ENCODE measurements around the gene ITIH5. TPM values are rescaled to one million over a fixed set of nuclear protein-coding genes. Genes with fewer than 3 reads are reported as not detected.

Gene ITIH5
- total and polyA plus RNA-seq, 2 of the 13 experiments (the other 11 are each of a cell fraction or from before 2014, with no cell fraction given) = 4.7 to 8.9 TPM

DNA sequence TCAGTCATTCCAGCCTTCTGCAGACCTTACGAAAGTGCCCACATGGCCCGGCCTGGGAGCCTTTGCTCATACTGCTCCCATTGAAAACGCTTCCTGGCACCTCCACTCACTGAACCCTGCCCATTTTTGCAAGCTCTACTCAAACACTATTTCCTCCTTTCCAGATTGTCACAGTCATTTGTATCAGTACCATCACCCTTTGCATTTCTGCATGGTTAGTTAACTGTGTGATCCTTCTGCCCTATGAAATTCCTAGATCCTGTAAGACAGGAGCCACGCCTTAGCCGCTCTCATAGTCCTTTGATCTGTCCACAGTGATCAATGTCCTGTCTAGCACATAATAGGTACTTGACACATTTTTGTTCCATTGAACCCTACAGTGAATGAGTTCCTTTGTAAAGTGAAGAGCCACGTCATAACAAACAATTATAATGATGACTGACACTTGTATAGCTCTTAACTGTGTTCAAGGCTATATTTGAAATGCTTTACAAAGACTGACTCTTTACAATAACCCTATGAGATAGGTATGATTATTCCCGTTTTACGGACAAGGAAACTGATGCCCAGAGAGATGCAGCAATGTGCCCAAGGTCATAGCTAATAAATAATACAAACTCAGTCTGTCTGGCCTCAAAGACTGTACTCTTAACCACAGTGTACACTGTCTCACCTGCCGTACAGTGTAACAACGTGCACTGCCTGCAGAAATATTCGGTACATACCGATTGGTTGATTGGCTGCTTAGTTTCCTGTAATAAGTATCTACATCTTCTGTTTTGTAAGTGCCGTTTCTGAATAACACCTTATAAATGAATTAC, 19.8 kb upstream of the ITIH5 start (continued):
- TF ChIP-seq ZNF20 (CRISPR knock-in tag; IDR thresholded peaks at IDR 0.05) (no peak), ZNF589 (CRISPR knock-in tag; conservative IDR thresholded peaks at IDR 0.05) (no peak), ZNF234 (CRISPR knock-in tag; conservative IDR thresholded peaks at IDR 0.05) (no peak), MEF2D (CRISPR knock-in tag; IDR thresholded peaks at IDR 0.05) (peak; percentile 63; the same call in 1 of the 2 replicates), SP1 (IDR thresholded peaks at IDR 0.05) (no peak), SP1 (CRISPR knock-in tag; IDR thresholded peaks at IDR 0.05) (peak; percentile 28; the same call in 1 of the 2 replicates), SALL1 (CRISPR knock-in tag; IDR thresholded peaks at IDR 0.05) (peak; percentile 90), ZNF446 (CRISPR knock-in tag; IDR thresholded peaks at IDR 0.05) (no peak), STAT5B (CRISPR knock-in tag; IDR thresholded peaks at IDR 0.05) (0 out of 2 replicates have a peak, but pooled peaks have one; percentile 35), FOXM1 (CRISPR knock-in tag; IDR thresholded peaks at IDR 0.05) (no peak), HCFC1 (IDR thresholded peaks at IDR 0.05; ENCODE audit: low read depth, low read length) (no peak)
- TF ChIP-seq, protein P1, sequence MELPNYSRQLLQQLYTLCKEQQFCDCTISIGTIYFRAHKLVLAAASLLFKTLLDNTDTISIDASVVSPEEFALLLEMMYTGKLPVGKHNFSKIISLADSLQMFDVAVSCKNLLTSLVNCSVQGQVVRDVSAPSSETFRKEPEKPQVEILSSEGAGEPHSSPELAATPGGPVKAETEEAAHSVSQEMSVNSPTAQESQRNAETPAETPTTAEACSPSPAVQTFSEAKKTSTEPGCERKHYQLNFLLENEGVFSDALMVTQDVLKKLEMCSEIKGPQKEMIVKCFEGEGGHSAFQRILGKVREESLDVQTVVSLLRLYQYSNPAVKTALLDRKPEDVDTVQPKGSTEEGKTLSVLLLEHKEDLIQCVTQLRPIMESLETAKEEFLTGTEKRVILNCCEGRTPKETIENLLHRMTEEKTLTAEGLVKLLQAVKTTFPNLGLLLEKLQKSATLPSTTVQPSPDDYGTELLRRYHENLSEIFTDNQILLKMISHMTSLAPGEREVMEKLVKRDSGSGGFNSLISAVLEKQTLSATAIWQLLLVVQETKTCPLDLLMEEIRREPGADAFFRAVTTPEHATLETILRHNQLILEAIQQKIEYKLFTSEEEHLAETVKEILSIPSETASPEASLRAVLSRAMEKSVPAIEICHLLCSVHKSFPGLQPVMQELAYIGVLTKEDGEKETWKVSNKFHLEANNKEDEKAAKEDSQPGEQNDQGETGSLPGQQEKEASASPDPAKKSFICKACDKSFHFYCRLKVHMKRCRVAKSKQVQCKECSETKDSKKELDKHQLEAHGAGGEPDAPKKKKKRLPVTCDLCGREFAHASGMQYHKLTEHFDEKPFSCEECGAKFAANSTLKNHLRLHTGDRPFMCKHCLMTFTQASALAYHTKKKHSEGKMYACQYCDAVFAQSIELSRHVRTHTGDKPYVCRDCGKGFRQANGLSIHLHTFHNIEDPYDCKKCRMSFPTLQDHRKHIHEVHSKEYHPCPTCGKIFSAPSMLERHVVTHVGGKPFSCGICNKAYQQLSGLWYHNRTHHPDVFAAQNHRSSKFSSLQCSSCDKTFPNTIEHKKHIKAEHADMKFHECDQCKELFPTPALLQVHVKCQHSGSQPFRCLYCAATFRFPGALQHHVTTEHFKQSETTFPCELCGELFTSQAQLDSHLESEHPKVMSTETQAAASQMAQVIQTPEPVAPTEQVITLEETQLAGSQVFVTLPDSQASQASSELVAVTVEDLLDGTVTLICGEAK (IDR thresholded peaks at IDR 0.05) = no peak
- TF ChIP-seq, protein P1 (CRISPR knock-in tag; IDR thresholded peaks at IDR 0.05) = no peak
- TF ChIP-seq, protein P2, sequence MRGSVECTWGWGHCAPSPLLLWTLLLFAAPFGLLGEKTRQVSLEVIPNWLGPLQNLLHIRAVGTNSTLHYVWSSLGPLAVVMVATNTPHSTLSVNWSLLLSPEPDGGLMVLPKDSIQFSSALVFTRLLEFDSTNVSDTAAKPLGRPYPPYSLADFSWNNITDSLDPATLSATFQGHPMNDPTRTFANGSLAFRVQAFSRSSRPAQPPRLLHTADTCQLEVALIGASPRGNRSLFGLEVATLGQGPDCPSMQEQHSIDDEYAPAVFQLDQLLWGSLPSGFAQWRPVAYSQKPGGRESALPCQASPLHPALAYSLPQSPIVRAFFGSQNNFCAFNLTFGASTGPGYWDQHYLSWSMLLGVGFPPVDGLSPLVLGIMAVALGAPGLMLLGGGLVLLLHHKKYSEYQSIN (CRISPR knock-in tag; IDR thresholded peaks at IDR 0.05; ENCODE audit: borderline replicate concordance) = no peak
- TF ChIP-seq, protein P3, sequence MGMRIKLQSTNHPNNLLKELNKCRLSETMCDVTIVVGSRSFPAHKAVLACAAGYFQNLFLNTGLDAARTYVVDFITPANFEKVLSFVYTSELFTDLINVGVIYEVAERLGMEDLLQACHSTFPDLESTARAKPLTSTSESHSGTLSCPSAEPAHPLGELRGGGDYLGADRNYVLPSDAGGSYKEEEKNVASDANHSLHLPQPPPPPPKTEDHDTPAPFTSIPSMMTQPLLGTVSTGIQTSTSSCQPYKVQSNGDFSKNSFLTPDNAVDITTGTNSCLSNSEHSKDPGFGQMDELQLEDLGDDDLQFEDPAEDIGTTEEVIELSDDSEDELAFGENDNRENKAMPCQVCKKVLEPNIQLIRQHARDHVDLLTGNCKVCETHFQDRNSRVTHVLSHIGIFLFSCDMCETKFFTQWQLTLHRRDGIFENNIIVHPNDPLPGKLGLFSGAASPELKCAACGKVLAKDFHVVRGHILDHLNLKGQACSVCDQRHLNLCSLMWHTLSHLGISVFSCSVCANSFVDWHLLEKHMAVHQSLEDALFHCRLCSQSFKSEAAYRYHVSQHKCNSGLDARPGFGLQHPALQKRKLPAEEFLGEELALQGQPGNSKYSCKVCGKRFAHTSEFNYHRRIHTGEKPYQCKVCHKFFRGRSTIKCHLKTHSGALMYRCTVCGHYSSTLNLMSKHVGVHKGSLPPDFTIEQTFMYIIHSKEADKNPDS (CRISPR knock-in tag; IDR thresholded peaks at IDR 0.05) = no peak
- TF ChIP-seq, protein P4, sequence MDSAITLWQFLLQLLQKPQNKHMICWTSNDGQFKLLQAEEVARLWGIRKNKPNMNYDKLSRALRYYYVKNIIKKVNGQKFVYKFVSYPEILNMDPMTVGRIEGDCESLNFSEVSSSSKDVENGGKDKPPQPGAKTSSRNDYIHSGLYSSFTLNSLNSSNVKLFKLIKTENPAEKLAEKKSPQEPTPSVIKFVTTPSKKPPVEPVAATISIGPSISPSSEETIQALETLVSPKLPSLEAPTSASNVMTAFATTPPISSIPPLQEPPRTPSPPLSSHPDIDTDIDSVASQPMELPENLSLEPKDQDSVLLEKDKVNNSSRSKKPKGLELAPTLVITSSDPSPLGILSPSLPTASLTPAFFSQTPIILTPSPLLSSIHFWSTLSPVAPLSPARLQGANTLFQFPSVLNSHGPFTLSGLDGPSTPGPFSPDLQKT (CRISPR knock-in tag; IDR thresholded peaks at IDR 0.05; ENCODE audit: borderline replicate concordance) = no peak
